SW480 (cell line): Measurements from ENCODE around the gene POLH.
"Not testable (repeated sequence)": the region's sequence is repeated elsewhere in the genome, so short reads cannot be mapped to it uniquely, and the experiment has no call there.

ENCODE experiments used
- DNase-seq: peaks from one replicate; pipeline ENCODE4 v3.0.0-alpha.2; 2016; ENCODE audit warnings: low spot score

The POLH gene

GRCh38 chr6:43633002-43633401 lies 57.0 kb downstream of the POLH start:
- not testable (repeated sequence) for DNase-seq

DNA sequence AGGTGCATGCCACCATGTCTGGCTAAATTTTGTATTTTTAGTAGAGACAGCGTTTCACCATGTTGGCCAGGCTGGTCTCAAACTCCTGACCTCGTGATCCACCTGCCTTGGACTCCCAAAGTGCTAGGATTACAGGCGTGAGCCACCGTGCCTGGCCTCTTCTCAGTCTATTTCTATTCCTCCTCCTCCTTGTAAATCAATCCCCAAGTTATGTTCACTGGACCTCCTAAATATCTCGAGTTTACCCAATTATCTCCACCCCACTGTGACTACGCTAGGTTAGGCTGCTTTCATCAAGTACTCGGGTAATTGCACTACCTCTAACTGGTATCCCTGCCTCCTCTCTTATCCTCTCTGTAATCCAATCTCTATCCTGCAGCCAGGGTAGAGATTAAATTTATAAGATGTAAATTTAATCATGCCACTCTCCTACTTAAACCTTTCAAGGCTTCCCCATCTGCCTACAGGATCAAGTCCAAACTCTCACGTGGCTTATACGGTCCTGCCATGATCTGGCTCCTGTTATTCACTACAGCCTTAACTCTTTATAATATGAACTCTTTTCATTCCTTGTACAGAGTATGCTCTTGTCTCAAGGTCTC lies 58.8 kb downstream of the POLH start:
- DNase-seq = no peak

DNA sequence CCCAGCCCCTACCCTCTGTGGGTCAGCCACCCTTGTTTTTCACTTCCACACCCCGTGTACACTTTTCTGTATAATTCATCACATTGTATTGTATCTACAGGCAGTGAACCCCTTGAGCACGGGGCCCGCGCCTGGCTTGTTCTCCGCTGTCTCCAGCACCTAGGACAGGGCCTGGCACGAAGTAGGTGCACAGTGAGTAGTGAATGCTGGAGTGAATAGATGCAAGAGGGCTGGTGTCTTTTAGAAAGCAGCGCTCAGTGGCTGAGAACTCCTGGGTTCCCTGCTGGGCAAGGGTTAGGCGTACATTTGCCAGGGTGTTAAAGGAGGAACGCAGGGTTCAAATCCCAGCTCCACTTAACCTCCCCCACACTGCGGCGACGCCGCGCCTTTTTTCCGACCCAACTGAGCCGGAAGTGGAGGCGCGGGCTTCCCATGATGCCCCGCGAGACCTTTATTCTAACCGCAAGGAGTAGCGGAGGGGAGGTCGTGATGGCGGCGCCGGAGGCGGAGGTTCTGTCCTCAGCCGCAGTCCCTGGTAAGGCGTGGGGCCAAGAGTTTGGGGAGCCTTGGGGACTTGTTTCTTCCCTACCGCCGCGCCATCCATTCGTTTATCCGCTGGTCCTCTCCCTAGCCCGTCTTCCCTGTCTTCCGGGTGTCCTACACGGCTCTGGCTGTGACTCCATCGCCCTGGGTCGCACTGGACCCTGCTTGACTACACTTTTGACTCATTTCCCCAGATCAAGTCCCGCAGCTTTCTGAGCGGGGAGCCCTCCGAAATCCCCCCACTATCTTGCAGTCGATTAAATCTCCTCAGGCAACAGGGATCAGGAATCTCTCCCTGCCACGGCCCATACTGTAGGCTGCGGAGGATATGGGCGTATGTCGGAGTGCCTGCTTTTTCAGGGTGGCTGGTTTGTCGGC lies 59.7 kb downstream of the POLH start, which contains the start of gene MAD2L1BP:
MAD2L1BP (plus strand) TSS at position 454 of the 921 bp plus-strand sequence; CDS start at position 490, 36 bp downstream.
- peak; percentile 65 for DNase-seq

GRCh38 chr6:43636308-43636659 lies 60.3 kb downstream of the POLH start:
- DNase-seq = no peak

- DNase-seq = no peak
Measured at GRCh38 chr6:43639984-43640800, 64.2 kb downstream of the POLH start.

GRCh38 chr6:43644940-43645612 lies 69.1 kb downstream of the POLH start, which contains the start of gene RSPH9:
TSS of gene RSPH9 (plus strand) at chr6:43645036. CDS start at chr6:43645099, 63 bp downstream.
- DNase-seq = no peak

DNA sequence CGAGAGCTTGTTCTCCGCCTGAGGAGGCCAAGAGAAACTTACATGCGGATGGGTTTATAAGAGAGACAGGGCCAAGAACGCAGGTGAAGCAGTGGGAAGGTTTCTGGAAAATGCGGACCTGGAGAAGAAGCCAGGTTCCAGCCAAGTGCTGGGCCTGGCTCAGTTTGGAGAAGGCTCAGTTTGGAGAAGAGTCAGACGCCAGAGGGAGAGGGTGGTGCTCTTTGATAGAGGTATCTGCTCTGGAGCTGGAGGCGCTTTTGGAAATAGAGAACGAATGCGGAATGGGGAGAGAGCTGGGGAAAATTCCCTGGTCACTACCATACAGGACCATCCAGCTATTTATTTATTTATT lies 69.6 kb downstream of the POLH start:
- no peak for DNase-seq

DNA sequence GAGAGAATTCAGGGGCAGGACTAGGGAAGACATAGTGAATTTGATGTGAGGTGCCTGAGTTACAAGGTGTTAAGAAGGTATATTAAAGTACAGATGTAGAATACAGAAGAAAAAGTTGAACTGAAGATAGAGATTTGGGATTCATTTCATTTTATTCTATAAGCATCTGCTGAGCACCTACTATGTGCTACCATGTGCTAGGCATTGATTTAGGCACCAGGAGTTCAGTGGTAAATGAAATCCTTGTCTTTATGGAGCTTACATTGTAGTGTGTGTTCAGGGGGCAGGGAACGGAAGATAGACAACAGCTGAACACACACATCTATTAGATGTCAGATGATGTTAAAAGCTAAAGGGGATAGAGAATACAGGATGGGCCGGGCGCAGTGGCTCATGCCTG lies 71.6 kb downstream of the POLH start:
- DNase-seq = no peak

DNA sequence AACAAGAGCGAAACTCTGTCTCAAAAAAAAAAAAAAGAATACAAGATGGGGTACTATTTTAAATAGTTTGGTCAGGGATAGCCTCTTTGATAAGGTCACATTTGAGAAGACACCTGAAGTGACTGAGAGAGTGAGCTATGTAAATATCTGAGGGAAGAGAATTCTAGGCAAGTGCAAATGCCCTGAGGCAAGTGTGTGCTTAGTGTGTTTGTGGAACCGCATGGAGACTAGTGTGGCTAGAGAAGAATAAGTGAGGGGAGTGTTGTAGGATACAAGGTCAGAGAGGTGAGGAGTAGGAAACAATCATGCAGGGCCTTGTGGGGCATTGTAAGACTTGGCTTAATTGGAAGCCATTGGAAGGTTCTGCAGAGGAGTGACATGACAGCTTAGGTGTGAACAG lies 72.3 kb downstream of the POLH start:
- DNase-seq = no peak

GRCh38 chr6:43652822-43653221 lies 76.8 kb downstream of the POLH start:
- DNase-seq = not testable (repeated sequence)

GRCh38 chr6:43657221-43657802 lies 81.3 kb downstream of the POLH start:
- DNase-seq = no peak

GRCh38 chr6:43658161-43658560 lies 82.2 kb downstream of the POLH start:
- no peak for DNase-seq

GRCh38 chr6:43662948-43663347 lies 87.0 kb downstream of the POLH start:
- not testable (repeated sequence) for DNase-seq
